ENCODE results near the gene MBLAC1.

MBLAC1 gene

GRCh38 chr7:100098913-100099312, 27.9 kb upstream of the MBLAC1 start:
- DNase-seq (ENCODE audit: low spot score), result no peak

- no peak for DNase-seq (ENCODE audit: low spot score)
Observed at GRCh38 chr7:100099452-100099851, 27.3 kb upstream of the MBLAC1 start.

GRCh38 chr7:100100420-100101015, 26.2 kb upstream of the MBLAC1 start:
- peak; percentile 96 for DNase-seq (ENCODE audit: low spot score)

DNA sequence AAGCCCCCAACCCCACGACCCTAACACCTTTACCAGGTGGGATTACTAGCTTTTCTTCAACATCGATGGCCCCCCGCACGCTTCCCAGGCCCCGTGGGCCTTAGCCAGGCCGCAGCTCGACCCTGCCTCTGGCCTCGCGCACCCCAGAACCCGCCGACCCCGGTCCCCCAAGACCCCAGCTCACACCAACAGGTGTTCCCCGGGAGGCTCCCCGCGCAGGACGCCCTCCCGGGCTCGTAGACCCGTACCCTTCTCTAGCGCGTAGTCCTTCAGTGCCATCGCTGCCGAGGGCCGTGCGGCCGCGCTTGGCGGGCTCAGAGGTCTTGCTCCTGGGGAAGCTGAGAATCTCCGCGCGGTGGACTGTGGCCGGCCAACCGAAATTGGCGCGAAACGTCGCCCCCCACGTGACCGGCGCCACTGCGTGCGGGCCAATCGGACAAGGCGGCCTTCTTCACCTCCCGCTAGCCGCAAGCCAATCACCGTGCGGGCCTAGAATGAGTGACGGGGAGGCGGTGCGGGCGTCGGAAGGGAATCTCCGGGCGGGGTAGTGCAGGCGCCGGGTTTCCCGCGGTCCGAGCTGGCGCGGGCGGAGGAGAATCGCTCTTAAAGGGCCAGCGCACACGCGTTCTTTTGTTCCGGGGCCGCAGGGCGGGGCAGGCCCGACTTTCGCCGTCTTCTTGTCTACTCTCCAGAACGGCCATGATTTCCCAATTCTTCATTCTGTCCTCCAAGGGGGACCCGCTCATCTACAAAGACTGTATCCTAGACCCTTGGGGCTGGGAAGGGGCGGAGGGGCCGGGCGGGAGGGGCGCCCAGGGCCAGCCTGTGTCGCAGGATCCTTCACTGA, 25.5 kb upstream of the MBLAC1 start, which contains the start of the genes AP4M1 and MCM7:
Gene AP4M1 (plus strand): TSS at position 628 of the 847 bp plus-strand sequence. CDS start 72 bp downstream, at position 700.
Gene MCM7 (minus strand): TSS at position 382 of the 847 bp plus-strand sequence. CDS start 103 bp downstream, at position 279.
- DNase-seq (ENCODE audit: low spot score), result peak; percentile 99

DNA sequence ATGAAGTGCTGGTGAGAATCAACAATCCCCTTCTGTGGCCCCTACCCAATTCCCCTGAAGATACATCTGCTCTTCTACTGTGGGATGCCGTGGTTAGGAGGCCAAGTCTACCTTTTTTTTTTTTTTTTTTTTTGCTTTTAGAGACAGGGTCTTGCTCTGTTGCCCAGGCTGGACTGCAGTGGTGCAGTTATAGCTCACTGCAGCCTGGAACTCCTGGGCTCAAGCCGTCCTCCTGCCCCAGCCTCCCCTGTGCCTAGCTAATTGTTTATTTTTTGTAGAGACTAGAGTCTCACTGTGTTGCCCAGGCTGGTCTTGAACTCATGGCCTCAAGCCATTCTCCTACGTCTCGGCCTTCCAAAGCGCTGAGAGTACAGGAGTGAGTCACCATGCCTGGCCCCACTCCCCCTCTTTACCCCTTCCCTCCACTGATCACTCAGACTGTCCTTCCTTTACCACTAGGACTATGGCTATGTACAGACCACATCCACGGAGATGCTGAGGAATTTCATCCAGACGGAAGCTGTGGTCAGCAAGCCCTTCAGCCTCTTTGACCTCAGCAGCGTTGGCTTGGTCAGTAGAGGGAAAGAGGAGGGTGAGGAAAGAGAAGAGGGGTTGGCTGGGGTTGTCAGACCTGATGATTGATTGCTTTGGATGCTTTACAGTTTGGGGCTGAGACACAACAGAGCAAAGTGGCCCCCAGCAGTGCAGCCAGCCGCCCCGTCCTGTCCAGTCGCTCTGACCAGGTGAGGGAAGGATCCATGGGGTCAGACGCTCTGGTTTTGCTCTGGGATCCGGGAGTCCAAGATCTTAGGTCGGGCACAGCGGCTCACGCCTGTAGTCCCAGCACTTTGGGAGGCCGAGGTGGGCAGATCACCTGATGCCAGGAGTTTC, 23.6 kb upstream of the MBLAC1 start:
- DNase-seq (ENCODE audit: low spot score), result no peak

DNA sequence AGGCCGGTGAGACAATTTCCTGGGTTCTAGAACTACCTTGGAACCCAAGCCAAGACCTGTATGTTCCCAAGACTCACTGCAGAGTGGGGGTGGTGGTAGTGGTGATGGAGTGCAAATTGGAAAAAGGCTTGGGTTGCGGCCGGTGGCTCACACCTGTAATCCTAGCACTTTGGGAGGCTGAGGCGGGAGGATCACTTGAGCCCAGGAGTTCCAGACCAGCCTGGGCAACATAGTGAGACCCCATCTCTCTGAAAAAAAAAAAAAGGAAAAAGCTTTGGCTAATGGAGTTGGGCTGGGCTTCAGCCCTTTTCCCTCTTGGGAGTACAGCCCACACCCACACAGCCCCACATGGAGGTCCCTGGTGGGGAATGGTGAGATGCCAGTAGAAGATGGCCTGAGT, 21.2 kb upstream of the MBLAC1 start:
- DNase-seq (ENCODE audit: low spot score), result no peak

- DNase-seq (ENCODE audit: low spot score), result no peak
Observed at GRCh38 chr7:100106633-100107032, 20.1 kb upstream of the MBLAC1 start.

- DNase-seq (ENCODE audit: low spot score), result no peak
Observed at GRCh38 chr7:100107125-100107737, 19.5 kb upstream of the MBLAC1 start.

DNA sequence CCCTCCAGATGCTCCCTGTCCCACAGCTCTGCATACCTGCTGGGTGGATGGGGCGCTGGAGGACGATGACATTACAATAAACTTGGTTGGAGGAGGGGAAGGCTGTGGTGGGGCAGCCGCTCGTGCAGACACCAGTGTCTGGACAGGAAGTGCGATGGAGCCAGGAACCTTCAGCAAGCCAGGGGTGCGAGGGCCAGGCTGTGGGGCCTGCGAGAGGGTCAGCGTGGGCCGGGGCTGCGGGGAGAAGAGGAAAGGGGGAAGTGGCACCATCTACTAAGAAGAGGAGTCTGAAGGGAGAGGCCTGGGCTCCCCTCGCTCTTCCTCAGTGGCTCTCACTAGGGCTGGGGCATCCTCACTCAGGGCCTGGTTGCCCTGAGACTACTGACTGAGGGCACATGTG, 18.9 kb upstream of the MBLAC1 start:
- no peak for DNase-seq (ENCODE audit: low spot score)

- no peak for DNase-seq (ENCODE audit: low spot score)
Observed at GRCh38 chr7:100109521-100110163, 17.1 kb upstream of the MBLAC1 start.

- no peak for DNase-seq (ENCODE audit: low spot score)
Observed at GRCh38 chr7:100111156-100111555, 15.6 kb upstream of the MBLAC1 start.

DNA sequence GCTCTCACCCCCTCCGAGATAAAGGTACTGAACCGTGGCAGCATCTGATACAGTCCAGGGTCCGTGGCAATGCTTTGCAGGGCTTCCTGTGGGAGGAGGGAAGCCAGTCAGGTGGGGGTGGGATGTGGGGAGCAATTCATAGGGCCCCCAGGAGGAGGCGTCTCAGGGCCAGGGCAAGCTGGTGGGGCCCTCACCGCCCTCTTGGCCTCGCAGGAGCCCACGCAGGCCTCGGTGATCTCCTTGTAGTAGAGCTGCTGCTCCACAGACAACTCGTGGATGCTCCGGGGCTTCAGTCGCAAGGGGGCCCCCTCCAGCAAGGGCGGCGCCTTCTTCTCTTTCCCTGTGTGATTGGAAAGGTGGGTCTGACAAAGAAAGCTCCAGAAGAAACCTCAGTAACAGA, 14.9 kb upstream of the MBLAC1 start:
- DNase-seq (ENCODE audit: low spot score), result no peak

- DNase-seq (ENCODE audit: low spot score), result no peak
Observed at GRCh38 chr7:100115026-100115425, 11.7 kb upstream of the MBLAC1 start.

DNA sequence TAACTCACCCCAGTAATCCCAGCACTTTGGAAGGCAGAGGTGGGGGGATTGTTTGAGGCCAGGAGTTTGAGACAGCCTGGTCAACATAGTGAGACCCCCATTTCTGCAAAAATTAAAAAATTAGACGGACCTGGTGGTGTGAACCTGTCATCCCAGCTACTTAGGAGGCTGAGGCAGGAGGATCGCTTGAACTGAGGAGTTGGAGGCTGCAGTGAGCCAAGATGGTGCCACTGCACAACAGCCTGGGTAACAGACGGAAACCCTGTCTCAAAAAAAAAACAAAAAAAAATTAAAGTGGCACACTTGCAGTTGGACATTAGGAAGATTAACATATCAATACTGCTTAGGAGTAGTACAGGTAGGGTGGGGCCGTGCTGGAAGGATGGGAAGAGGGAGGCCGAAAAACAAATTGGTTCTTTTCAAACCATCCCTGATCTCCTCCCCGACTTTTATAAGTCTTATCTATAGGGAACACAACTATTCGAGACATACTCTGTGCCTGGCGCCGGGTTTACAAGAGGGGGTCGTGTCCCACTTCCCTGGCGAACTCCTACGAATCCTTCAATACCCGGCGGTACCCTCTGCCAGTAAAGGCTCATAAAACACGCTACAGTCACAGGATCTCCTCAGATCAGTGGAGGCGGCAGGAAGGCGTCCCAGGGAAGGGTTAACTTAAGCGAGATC, 8.2 kb upstream of the MBLAC1 start:
- no peak for DNase-seq (ENCODE audit: low spot score)

GRCh38 chr7:100119072-100119969, 7.4 kb upstream of the MBLAC1 start, which contains the start of the genes CNPY4 and TAF6:
Gene CNPY4 (plus strand): TSS chr7:100119634. CDS start chr7:100119745, 111 bp downstream.
Gene TAF6 (minus strand): TSS chr7:100119358. CDS start chr7:100114209, 5,149 bp downstream.
- peak; percentile 100 for DNase-seq (ENCODE audit: low spot score)

- peak; percentile 85 for DNase-seq (ENCODE audit: low spot score)
Observed at GRCh38 chr7:100119970-100120732, 6.6 kb upstream of the MBLAC1 start.

DNA sequence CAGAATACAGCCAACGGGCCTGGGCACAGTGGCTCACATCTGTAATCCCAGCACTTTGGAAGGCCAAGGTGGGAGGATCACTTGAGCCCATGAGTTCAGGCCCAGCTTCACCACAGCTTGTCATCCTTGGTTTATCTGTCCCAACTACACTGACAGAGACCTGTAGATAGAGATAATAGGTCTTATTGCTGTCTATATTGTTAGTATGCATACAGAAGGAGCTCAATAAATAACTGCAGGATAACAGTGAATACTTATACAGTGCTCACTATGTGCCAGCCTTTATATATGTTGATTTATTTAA, 6.1 kb upstream of the MBLAC1 start:
- no peak for DNase-seq (ENCODE audit: low spot score)

DNA sequence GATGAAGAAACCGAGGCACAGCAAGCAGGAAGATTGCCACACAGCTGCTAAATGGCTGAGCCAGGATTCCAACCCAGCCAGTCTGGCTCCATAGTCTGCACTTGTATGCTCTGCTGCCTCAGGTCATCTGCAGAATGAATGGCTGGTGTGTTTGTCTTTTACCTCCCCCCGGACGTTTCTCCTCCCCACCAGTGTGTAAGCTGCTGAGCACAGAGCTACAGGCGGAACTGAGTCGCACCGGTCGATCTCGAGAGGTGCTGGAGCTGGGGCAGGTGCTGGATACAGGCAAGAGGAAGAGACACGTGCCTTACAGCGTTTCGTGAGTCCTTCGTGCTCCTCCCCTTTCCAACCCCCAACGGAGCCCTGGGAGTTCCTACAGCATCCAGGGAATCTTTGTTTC, 4.7 kb upstream of the MBLAC1 start:
- DNase-seq (ENCODE audit: low spot score), result peak; percentile 88

DNA sequence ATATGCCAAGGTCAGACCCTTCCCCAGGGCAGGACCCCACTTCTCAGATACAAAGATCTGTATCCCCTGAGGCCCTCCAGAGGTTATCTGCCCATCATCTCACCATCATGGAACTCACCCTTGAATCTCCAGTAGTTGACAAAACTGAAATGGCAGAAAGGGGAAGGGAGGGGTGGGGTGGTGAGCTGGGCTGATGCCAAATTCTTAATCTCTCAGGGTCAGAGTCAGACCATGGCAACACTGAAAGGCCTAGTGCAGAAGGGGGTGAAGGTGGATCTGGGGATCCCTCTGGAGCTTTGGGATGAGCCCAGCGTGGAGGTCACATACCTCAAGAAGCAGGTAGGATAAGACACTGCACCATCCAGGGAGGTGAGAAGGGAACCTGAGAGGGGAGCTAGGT, 4.2 kb upstream of the MBLAC1 start:
- no peak for DNase-seq (ENCODE audit: low spot score)
